Measurements from ENCODE around the gene ZNF521. TPM values are rescaled to one million over a fixed set of nuclear protein-coding genes. Genes with fewer than 3 reads are reported as not detected.

Gene ZNF521
- total RNA-seq, 1 donor from 2014 or later: 48.0 TPM

DNA sequence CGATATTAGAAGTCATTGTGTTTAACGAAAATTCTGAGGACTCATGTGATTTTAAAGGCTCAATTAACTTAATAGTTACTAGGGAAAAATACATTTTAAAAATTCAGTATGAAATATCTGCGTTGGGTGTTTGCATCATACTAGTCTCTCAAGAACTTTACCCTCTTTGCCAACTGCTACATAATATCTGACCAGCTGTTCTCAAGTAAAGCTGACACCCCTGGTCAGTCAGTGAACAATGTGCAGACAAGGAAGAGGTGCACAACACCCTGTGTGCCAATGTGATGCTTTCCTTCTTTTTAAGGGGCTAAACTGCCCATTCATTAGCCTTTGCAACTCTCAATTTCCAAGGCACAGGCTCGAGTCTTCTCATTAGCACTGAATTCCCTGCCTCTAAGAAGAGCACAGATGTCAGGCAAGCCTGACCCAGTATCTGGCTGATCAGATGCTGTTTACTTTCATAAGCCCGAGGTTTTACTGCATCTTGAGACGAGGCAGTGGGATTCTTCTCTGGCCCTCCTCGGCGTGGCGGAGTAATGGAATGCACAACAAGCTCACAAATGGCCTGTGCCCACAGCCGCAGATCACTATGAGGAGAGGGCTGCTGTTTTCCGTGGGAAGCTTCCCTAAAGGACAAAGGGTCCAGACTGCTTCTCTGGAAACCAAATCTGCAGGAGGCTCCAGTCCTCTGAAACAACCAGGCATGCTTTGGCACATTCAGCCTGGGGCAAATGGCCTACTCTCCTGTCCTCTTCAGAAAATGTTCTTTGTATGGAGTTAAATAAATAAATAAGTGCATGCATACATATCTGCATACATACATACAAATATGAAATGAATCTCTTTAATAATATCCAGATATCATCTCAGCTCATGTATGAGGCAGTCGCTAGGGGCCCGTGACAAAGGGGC lies 240.3 kb downstream of the ZNF521 start:
- Histone ChIP-seq H3K36me3 (ENCODE audit: insufficient read depth, low read length) (no peaks in the 10 kb centered on the region), H3K79me2 (ENCODE audit: insufficient read depth, low read length) (no peaks in the 10 kb centered on the region), H2AFZ (ENCODE audit: low read depth, low read length) (no peak overlapping the region), H3K4me3 (ENCODE audit: insufficient read depth, low read depth, low read length) (no peak overlapping the region), H3K27me3 (ENCODE audit: insufficient read depth, low read length) (no peaks in the 10 kb centered on the region), H3K4me2 (ENCODE audit: low read length) (no peak overlapping the region), H3K27ac (ENCODE audit: low read depth, low read length) (no peak overlapping the region), H4K20me1 (ENCODE audit: insufficient read depth, low read length) (no peaks in the 10 kb centered on the region), H3K9ac (ENCODE audit: low read length) (no peak overlapping the region), H3K9me3 (ENCODE audit: insufficient read depth, low read depth, low read length) (no peaks in the 10 kb centered on the region), H3K4me1 (ENCODE audit: insufficient read depth, low read length) (no peaks in the 10 kb centered on the region)
- Mint-ChIP-seq H3K4me1 (ENCODE audit: low read depth, unreplicated experiment) (peaks cover 11% of the 10 kb centered on the region), H3K27ac (ENCODE audit: unreplicated experiment) (no peak overlapping the region), H3K4me3 (ENCODE audit: unreplicated experiment) (no peak overlapping the region), H3K36me3 (ENCODE audit: low read depth, unreplicated experiment) (peaks cover 5% of the 10 kb centered on the region), H3K9me3 (ENCODE audit: unreplicated experiment) (peaks cover 3% of the 10 kb centered on the region), H3K27me3 (ENCODE audit: low read depth, unreplicated experiment) (no peaks in the 10 kb centered on the region)
- TF ChIP-seq EZH2 (IDR thresholded peaks at IDR 0.05; ENCODE audit: insufficient read depth, low read length): no peak
- TF ChIP-seq, protein P1, sequence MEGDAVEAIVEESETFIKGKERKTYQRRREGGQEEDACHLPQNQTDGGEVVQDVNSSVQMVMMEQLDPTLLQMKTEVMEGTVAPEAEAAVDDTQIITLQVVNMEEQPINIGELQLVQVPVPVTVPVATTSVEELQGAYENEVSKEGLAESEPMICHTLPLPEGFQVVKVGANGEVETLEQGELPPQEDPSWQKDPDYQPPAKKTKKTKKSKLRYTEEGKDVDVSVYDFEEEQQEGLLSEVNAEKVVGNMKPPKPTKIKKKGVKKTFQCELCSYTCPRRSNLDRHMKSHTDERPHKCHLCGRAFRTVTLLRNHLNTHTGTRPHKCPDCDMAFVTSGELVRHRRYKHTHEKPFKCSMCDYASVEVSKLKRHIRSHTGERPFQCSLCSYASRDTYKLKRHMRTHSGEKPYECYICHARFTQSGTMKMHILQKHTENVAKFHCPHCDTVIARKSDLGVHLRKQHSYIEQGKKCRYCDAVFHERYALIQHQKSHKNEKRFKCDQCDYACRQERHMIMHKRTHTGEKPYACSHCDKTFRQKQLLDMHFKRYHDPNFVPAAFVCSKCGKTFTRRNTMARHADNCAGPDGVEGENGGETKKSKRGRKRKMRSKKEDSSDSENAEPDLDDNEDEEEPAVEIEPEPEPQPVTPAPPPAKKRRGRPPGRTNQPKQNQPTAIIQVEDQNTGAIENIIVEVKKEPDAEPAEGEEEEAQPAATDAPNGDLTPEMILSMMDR (IDR thresholded peaks at IDR 0.05; ENCODE audit: insufficient read depth, low read depth, low read length): no peak
- FAIRE-seq (no peak), DNase-seq (ENCODE audit: low read depth) (no peak)

DNA sequence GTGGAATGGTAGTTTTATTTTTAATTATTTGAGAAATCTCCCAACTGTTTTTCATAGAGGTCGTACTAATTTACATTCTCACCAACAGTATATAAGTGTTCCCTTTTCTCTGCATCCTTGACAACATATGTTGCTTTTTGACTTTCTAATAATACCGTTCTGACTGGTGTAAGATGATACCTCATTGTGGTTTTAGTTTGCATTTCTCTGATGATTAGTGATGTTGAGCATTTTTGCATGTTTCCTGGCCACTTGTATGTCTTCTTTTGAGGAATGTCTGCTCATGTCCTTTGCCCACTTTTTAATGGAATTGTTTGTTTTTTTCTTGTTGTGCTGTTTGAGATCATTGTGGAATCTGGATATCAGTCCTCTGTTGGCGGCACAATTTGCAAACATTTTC lies 242.5 kb downstream of the ZNF521 start:
- H3K4me3 Mint-ChIP-seq (ENCODE audit: unreplicated experiment): no peak overlapping the region
- H3K4me3 ChIP-seq (ENCODE audit: insufficient read depth, low read depth, low read length): no peak overlapping the region
- no peaks in the 10 kb centered on the region for H3K27me3 Mint-ChIP-seq (ENCODE audit: low read depth, unreplicated experiment)
- H3K27ac ChIP-seq (ENCODE audit: low read depth, low read length): no peak overlapping the region
- TF ChIP-seq EZH2 (IDR thresholded peaks at IDR 0.05; ENCODE audit: insufficient read depth, low read length): no peak
- TF ChIP-seq, protein P1 (IDR thresholded peaks at IDR 0.05; ENCODE audit: insufficient read depth, low read depth, low read length): no peak
- H3K4me2 ChIP-seq (ENCODE audit: low read length): no peak overlapping the region
- H3K36me3 ChIP-seq (ENCODE audit: insufficient read depth, low read length): no peaks in the 10 kb centered on the region
- FAIRE-seq: no peak
- peaks cover 11% of the 10 kb centered on the region for H3K4me1 Mint-ChIP-seq (ENCODE audit: low read depth, unreplicated experiment)
- no peak overlapping the region for H2AFZ ChIP-seq (ENCODE audit: low read depth, low read length)
- H3K79me2 ChIP-seq (ENCODE audit: insufficient read depth, low read length): no peaks in the 10 kb centered on the region
- H3K9ac ChIP-seq (ENCODE audit: low read length): no peak overlapping the region
- no peaks in the 10 kb centered on the region for H3K27me3 ChIP-seq (ENCODE audit: insufficient read depth, low read length)
- H3K9me3 Mint-ChIP-seq (ENCODE audit: unreplicated experiment): peaks cover 3% of the 10 kb centered on the region
- H3K4me1 ChIP-seq (ENCODE audit: insufficient read depth, low read length): no peaks in the 10 kb centered on the region
- no peak overlapping the region for H3K27ac Mint-ChIP-seq (ENCODE audit: unreplicated experiment)
- DNase-seq (ENCODE audit: low read depth): peak; percentile 29
- peaks cover 5% of the 10 kb centered on the region for H3K36me3 Mint-ChIP-seq (ENCODE audit: low read depth, unreplicated experiment)
- no peaks in the 10 kb centered on the region for H4K20me1 ChIP-seq (ENCODE audit: insufficient read depth, low read length)
- no peaks in the 10 kb centered on the region for H3K9me3 ChIP-seq (ENCODE audit: insufficient read depth, low read depth, low read length)
